Left ventricle myocardium inferior (tissue), 1 donor: ENCODE results near the gene ARPP19. TPM values are rescaled to one million over a fixed set of nuclear protein-coding genes. Genes with fewer than 3 reads are reported as not detected.

Experiments
- DNase-seq: peaks from one replicate; pipeline ENCODE4 v3.0.0-alpha.2; 2020
- H3K27ac ChIP-seq: fragments of 200-600 bp; replicated peaks from 2 replicates; pipeline ENCODE4 v1.8.0; 2021
- H3K27me3 ChIP-seq: fragments of 200-600 bp; 2 replicates; pipeline ENCODE4 v1.8.0; 2021; ENCODE audit warnings: low read depth
- H3K36me3 ChIP-seq: fragments of 200-600 bp; 2 replicates; pipeline ENCODE4 v1.8.0; 2021
- H3K4me1 ChIP-seq: fragments of 200-600 bp; 2 replicates; pipeline ENCODE4 v1.8.0; 2021
- H3K4me3 ChIP-seq: fragments of 200-600 bp; 2 replicates; pipeline ENCODE4 v1.8.0; 2021; ENCODE audit warnings: mild to moderate bottlenecking, moderate library complexity
- H3K9me3 ChIP-seq: fragments of 200-600 bp; replicated peaks from 2 replicates; pipeline ENCODE4 v1.8.0; 2021
- CTCF ChIP-seq: fragments of 200-600 bp; IDR thresholded peaks from 2 replicates; pipeline ENCODE4 v1.8.0; 2021; ENCODE audit warnings: antibody characterized with exemption, mild to moderate bottlenecking, borderline replicate concordance
- intact Hi-C: fragments of 100-400 bp; cut with micrococcal nuclease; formaldehyde crosslinking; loops from one replicate; pipeline ENCODE4 v1.11.0; 2022
- total RNA-seq: library from RNA; stranded (reverse); fragmentation: NEBNext Ultra II Directional; extraction: Animal tissue kit (Norgen Biotek cat#: 25700); gene quantifications from one replicate; pipeline ENCODE4 v1.2.1, GENCODE V29; 2021
- donor health status: DM: no; HTN: yes; CAD: no; lungs with severe emphysema.

The ARPP19 gene
- total RNA-seq, 1 donor from 2014 or later, result 162 TPM

GRCh38 chr15:52528564-52529340 is 40.1 kb downstream of the ARPP19 start, which contains the start of gene MYO5A:
TSS of gene MYO5A (minus strand) at chr15:52528880. CDS start at chr15:52528806, 74 bp downstream.
- Histone ChIP-seq H3K4me3 (peak within 1 kb of the TSS; percentile 72), H3K36me3 (no peaks in the 10 kb centered on the region), H3K27ac (peak within 1 kb of the TSS; percentile 74), H3K4me1 (peaks cover 24% of the 10 kb centered on the region), H3K27me3 (peaks cover 33% of the 10 kb centered on the region), H3K9me3 (no peaks in the 10 kb centered on the region)
- intact Hi-C loops, result no loop called here
- DNase-seq, result peak; percentile 76
- peak; percentile 34 for TF ChIP-seq CTCF

- no peak for TF ChIP-seq CTCF
- Histone ChIP-seq H3K4me3 (peak overlapping the region; percentile 72), H3K9me3 (no peaks in the 10 kb centered on the region), H3K27ac (peak overlapping the region; percentile 74), H3K27me3 (peaks cover 31% of the 10 kb centered on the region), H3K4me1 (peaks cover 24% of the 10 kb centered on the region), H3K36me3 (no peaks in the 10 kb centered on the region)
- DNase-seq, result no peak
- intact Hi-C loops, result no loop called here
Observed at GRCh38 chr15:52527911-52528563, 40.8 kb downstream of the ARPP19 start.

GRCh38 chr15:52527196-52527910 is 41.5 kb downstream of the ARPP19 start:
- H3K9me3 ChIP-seq, result no peaks in the 10 kb centered on the region
- peaks cover 24% of the 10 kb centered on the region for H3K4me1 ChIP-seq
- intact Hi-C loops, result no loop called here
- TF ChIP-seq CTCF, result no peak
- H3K4me3 ChIP-seq, result peak overlapping the region; percentile 72
- no peaks in the 10 kb centered on the region for H3K36me3 ChIP-seq
- peaks cover 24% of the 10 kb centered on the region for H3K27me3 ChIP-seq
- DNase-seq, result no peak
- H3K27ac ChIP-seq, result peak overlapping the region; percentile 74

- Histone ChIP-seq H3K27me3 (no peaks in the 10 kb centered on the region), H3K27ac (no peak overlapping the region), H3K9me3 (no peaks in the 10 kb centered on the region), H3K36me3 (no peaks in the 10 kb centered on the region), H3K4me3 (no peak overlapping the region), H3K4me1 (peaks cover 30% of the 10 kb centered on the region)
- no peak for DNase-seq
- intact Hi-C loops, result no loop called here
- TF ChIP-seq CTCF, result no peak
Observed at GRCh38 chr15:52524223-52525136, 44.4 kb downstream of the ARPP19 start.

GRCh38 chr15:52523647-52524046 is 45.2 kb downstream of the ARPP19 start:
- Histone ChIP-seq H3K27ac (no peak overlapping the region), H3K4me1 (peaks cover 24% of the 10 kb centered on the region), H3K4me3 (no peak overlapping the region), H3K27me3 (no peaks in the 10 kb centered on the region), H3K36me3 (no peaks in the 10 kb centered on the region), H3K9me3 (no peaks in the 10 kb centered on the region)
- TF ChIP-seq CTCF, result no peak
- DNase-seq, result no peak
- intact Hi-C loops, result no loop called here
